Colonic mucosa (tissue), 4 donors: ENCODE results near the gene RGS5. TPM values are rescaled to one million over a fixed set of nuclear protein-coding genes. Genes with fewer than 3 reads are reported as not detected.

Source experiments
- DNase-seq: peaks from one replicate; pipeline ENCODE4 v3.0.0-alpha.2; 2020
- H3K27ac ChIP-seq: fragments of 200-600 bp; one replicate; pipeline ENCODE4 v1.8.0; 2021
- H3K27me3 ChIP-seq: fragments of 200-600 bp; one replicate; pipeline ENCODE4 v1.8.0; 2021
- H3K36me3 ChIP-seq: fragments of 200-600 bp; one replicate; pipeline ENCODE4 v1.8.0; 2021
- H3K4me1 ChIP-seq: fragments of 200-600 bp; one replicate; pipeline ENCODE4 v1.8.0; 2021; ENCODE audit warnings: mild to moderate bottlenecking
- H3K4me3 ChIP-seq: fragments of 200-600 bp; one replicate; pipeline ENCODE4 v1.8.0; 2021
- H3K9ac ChIP-seq, 2 donors: one replicate each; pipeline ENCODE4 v1.7.0; 2013; ENCODE audit warnings: control low read depth in 2 of 2, low read depth in 2 of 2, low read length in 2 of 2
- H3K9me3 ChIP-seq: fragments of 200-600 bp; one replicate; pipeline ENCODE4 v1.8.0; 2021
- CTCF ChIP-seq: fragments of 200-600 bp; IDR thresholded peaks from one replicate; pipeline ENCODE4 v1.8.0; 2022; ENCODE audit warnings: antibody characterized with exemption, mild to moderate bottlenecking
- intact Hi-C: fragments of 100-400 bp; cut with DNase I; formaldehyde crosslinking; loops from one replicate; pipeline ENCODE4 v1.14.1; 2022
- total RNA-seq, 2 donors: library from RNA; stranded (reverse); fragmentation: NEBNext Ultra II Directional in 1 of 2; extraction: Animal tissue kit (Norgen Biotek cat#: 25700) in 1 of 2; gene quantifications; one replicate each; pipeline ENCODE4 v1.2.1, GENCODE V29; 2021
- donor health status: healthy.
- donor health status: DM: no; HTN: no; CAD: no.
- donor health status: DM: no; HTN: no; CAD: no.

Gene RGS5
- total RNA-seq, 2 donors from 2014 or later, result 10.8 to 41.7 TPM

DNA sequence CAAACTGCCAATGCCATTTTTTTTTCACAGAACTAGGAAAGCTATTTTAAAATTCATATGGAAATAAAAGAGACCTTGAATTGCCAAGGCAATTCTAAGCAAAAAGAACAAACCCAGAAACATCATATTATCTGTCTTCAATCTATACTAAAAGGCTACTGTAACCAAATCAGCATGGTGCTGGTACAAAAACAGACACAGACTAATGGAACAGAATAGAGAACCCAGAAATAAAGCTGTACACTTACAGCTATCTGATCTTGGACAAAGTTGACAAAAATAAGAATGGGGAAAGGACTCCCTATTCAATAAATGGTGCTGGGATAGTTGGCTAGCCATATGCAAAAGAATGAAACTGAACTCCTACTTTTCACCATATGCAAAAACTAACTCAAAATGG lies 83.0 kb downstream of the RGS5 start:
- no peak for TF ChIP-seq CTCF
- intact Hi-C loops, result no loop called here
- H3K36me3 ChIP-seq, result no peaks in the 10 kb centered on the region
- no peaks in the 10 kb centered on the region for H3K4me1 ChIP-seq
- H3K9ac ChIP-seq, result no peak overlapping the region
- no peak overlapping the region for H3K27ac ChIP-seq
- H3K9me3 ChIP-seq, result no peaks in the 10 kb centered on the region
- no peak overlapping the region for H3K4me3 ChIP-seq
- no peak for DNase-seq
- H3K27me3 ChIP-seq, result no peaks in the 10 kb centered on the region

DNA sequence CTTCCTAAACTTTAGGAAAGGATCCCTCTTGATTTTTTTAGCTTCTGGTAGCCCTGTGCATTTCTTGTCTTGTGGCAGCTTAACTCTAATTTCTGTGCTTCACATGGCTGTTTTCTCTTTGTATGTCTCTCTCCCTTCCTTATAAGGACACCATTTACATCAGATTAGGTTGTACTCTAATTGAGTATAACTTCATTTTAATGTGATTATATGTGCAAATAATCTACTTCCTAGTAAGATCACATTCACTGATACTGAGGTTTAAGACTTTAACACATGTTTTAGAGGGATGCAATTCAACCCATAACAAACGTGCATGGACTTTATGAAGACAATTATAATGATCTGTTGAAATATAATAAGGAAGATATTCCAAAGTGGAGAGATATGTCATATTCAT lies 86.8 kb downstream of the RGS5 start:
- no peak for DNase-seq
- no peaks in the 10 kb centered on the region for H3K27me3 ChIP-seq
- no peak for TF ChIP-seq CTCF
- no peaks in the 10 kb centered on the region for H3K4me1 ChIP-seq
- intact Hi-C loops, result no loop called here
- no peaks in the 10 kb centered on the region for H3K9me3 ChIP-seq
- H3K27ac ChIP-seq, result no peak overlapping the region
- H3K36me3 ChIP-seq, result no peaks in the 10 kb centered on the region
- no peak overlapping the region for H3K9ac ChIP-seq
- no peak overlapping the region for H3K4me3 ChIP-seq

GRCh38 chr1:163107655-163108054 lies 95.1 kb downstream of the RGS5 start:
- no peaks in the 10 kb centered on the region for H3K9me3 ChIP-seq
- no peak overlapping the region for H3K9ac ChIP-seq
- H3K27ac ChIP-seq, result no peak overlapping the region
- H3K4me1 ChIP-seq, result no peaks in the 10 kb centered on the region
- H3K4me3 ChIP-seq, result no peak overlapping the region
- intact Hi-C loops, result no loop called here
- TF ChIP-seq CTCF, result no peak
- H3K27me3 ChIP-seq, result no peaks in the 10 kb centered on the region
- no peaks in the 10 kb centered on the region for H3K36me3 ChIP-seq
- no peak for DNase-seq

- H3K27me3 ChIP-seq, result no peaks in the 10 kb centered on the region
- TF ChIP-seq CTCF, result no peak
- H3K27ac ChIP-seq, result no peak overlapping the region
- intact Hi-C loops, result no loop called here
- H3K36me3 ChIP-seq, result no peaks in the 10 kb centered on the region
- H3K9ac ChIP-seq, result no peak overlapping the region
- no peaks in the 10 kb centered on the region for H3K4me1 ChIP-seq
- no peaks in the 10 kb centered on the region for H3K9me3 ChIP-seq
- DNase-seq, result no peak
- no peak overlapping the region for H3K4me3 ChIP-seq
These were observed 96.2 kb downstream of the RGS5 start for GRCh38 chr1:163106364-163106987.

GRCh38 chr1:163104385-163105099 lies 98.2 kb downstream of the RGS5 start:
- Histone ChIP-seq H3K4me3 (no peak overlapping the region), H3K9ac (no peak overlapping the region), H3K36me3 (no peaks in the 10 kb centered on the region), H3K27ac (no peak overlapping the region), H3K4me1 (no peaks in the 10 kb centered on the region), H3K27me3 (no peaks in the 10 kb centered on the region), H3K9me3 (no peaks in the 10 kb centered on the region)
- intact Hi-C loops, result no loop called here
- no peak for TF ChIP-seq CTCF
- DNase-seq, result no peak
